Suprapubic skin (tissue), 4 donors: ENCODE results near the gene ADGRE1. TPM values are rescaled to one million over a fixed set of nuclear protein-coding genes. Genes with fewer than 3 reads are reported as not detected.

Experiments used
- DNase-seq, 2 donors: peaks; one replicate each; pipeline ENCODE4 v3.0.0-alpha.2; 2019; ENCODE audit warnings: low spot score in 2 of 2
- H3K27ac ChIP-seq: fragments of 200-600 bp; sonication (generic); one replicate; pipeline ENCODE4 v1.5.1; 2019
- H3K27me3 ChIP-seq: fragments of 200-600 bp; sonication (generic); one replicate; pipeline ENCODE4 v1.5.1; 2019
- H3K36me3 ChIP-seq: fragments of 200-600 bp; sonication (generic); one replicate; pipeline ENCODE4 v1.5.1; 2019
- H3K4me1 ChIP-seq: fragments of 200-600 bp; sonication (generic); one replicate; pipeline ENCODE4 v1.5.1; 2019
- H3K4me3 ChIP-seq: fragments of 200-600 bp; sonication (generic); one replicate; pipeline ENCODE4 v1.5.1; 2019; ENCODE audit warnings: mild to moderate bottlenecking
- H3K9me3 ChIP-seq: fragments of 200-600 bp; sonication (generic); one replicate; pipeline ENCODE4 v1.5.1; 2019
- CTCF ChIP-seq, 2 donors: fragments of 200-600 bp in 1 of 2; fragments of 450-650 bp in 1 of 2; sonication (generic) in 1 of 2; IDR thresholded peaks; one replicate each; pipeline ENCODE4 v1.5.1; 2016 to 2019; ENCODE audit warnings: antibody characterized with exemption in 2 of 2, mild to moderate bottlenecking in 1 of 2, moderate library complexity in 1 of 2
- EP300 ChIP-seq: sonication (generic); formaldehyde crosslinking; IDR thresholded peaks from one replicate; pipeline ENCODE4 v1.6.1; 2017; ENCODE audit warnings: antibody characterized with exemption
- POLR2A ChIP-seq, 2 donors: fragments of 450-650 bp; IDR thresholded peaks; one replicate each; pipeline ENCODE4 v1.6.1; 2017; ENCODE audit warnings: antibody characterized with exemption in 2 of 2, mild to moderate bottlenecking in 2 of 2, moderate library complexity in 2 of 2
- POLR2AphosphoS5 ChIP-seq, 3 donors: sonication (generic); formaldehyde crosslinking; IDR thresholded peaks; one replicate each; pipeline ENCODE4 v1.6.1; 2017; ENCODE audit warnings: antibody characterized with exemption in 3 of 3
- WGBS: methylation state at CpG from one replicate; pipeline ENCODE4 v1.1.5; 2018; 5-methylcytosine and 5-hydroxymethylcytosine counted together
- total RNA-seq, 4 donors: library from RNA; depleted of rRNA; stranded (reverse); fragments of >200 nt; gene quantifications; one replicate each; pipeline ENCODE4 v1.1.0, GENCODE V29; 2016

ADGRE1 gene
- total RNA-seq, 4 donors from 2014 or later: not detected

GRCh38 chr19:6935069-6935468 is 47.7 kb downstream of the ADGRE1 start:
- WGBS: 45% methylated on average over 3 of the region's 3 CpGs
- DNase-seq: no peak
- no peaks in the 10 kb centered on the region for H3K9me3 ChIP-seq
- no peak overlapping the region for H3K27ac ChIP-seq
- H3K4me3 ChIP-seq: no peak overlapping the region
- TF ChIP-seq EP300 (no peak), CTCF (IDR thresholded peaks at IDR 0.05) (no peak), POLR2AphosphoS5 (IDR thresholded peaks at IDR 0.05) (no peak), POLR2A (IDR thresholded peaks at IDR 0.05) (no peak)
- H3K27me3 ChIP-seq: no peaks in the 10 kb centered on the region
- H3K36me3 ChIP-seq: no peaks in the 10 kb centered on the region
- H3K4me1 ChIP-seq: no peaks in the 10 kb centered on the region

- H3K4me3 ChIP-seq: no peak overlapping the region
- H3K27ac ChIP-seq: no peak overlapping the region
- no peaks in the 10 kb centered on the region for H3K36me3 ChIP-seq
- no peak for DNase-seq
- H3K27me3 ChIP-seq: no peaks in the 10 kb centered on the region
- no peaks in the 10 kb centered on the region for H3K9me3 ChIP-seq
- 55% methylated on average over 5 of the region's 5 CpGs for WGBS
- H3K4me1 ChIP-seq: no peaks in the 10 kb centered on the region
- TF ChIP-seq POLR2A (IDR thresholded peaks at IDR 0.05) (no peak), POLR2AphosphoS5 (IDR thresholded peaks at IDR 0.05) (no peak), CTCF (IDR thresholded peaks at IDR 0.05) (no peak), EP300 (no peak)
Observed at GRCh38 chr19:6935618-6936017, 48.2 kb downstream of the ADGRE1 start.

- Histone ChIP-seq H3K9me3 (no peaks in the 10 kb centered on the region), H3K27me3 (no peaks in the 10 kb centered on the region), H3K36me3 (no peaks in the 10 kb centered on the region), H3K4me1 (no peaks in the 10 kb centered on the region), H3K27ac (no peak overlapping the region), H3K4me3 (no peak overlapping the region)
- 63% methylated on average over 3 of the region's 3 CpGs for WGBS
- no peak for DNase-seq
- no peak for TF ChIP-seq POLR2AphosphoS5 (IDR thresholded peaks at IDR 0.05)
- TF ChIP-seq POLR2A (IDR thresholded peaks at IDR 0.05): no peak
- TF ChIP-seq EP300: no peak
Observed at GRCh38 chr19:6945733-6946132, 58.4 kb downstream of the ADGRE1 start.

GRCh38 chr19:6947745-6948144 is 60.4 kb downstream of the ADGRE1 start:
- Histone ChIP-seq H3K4me1 (no peaks in the 10 kb centered on the region), H3K27ac (no peak overlapping the region), H3K9me3 (no peaks in the 10 kb centered on the region), H3K27me3 (peaks cover under 1% of the 10 kb centered on the region), H3K36me3 (no peaks in the 10 kb centered on the region), H3K4me3 (no peak overlapping the region)
- 29% methylated on average over 5 of the region's 5 CpGs for WGBS
- TF ChIP-seq POLR2AphosphoS5 (IDR thresholded peaks at IDR 0.05) (no peak), CTCF (IDR thresholded peaks at IDR 0.05) (no peak), POLR2A (IDR thresholded peaks at IDR 0.05) (no peak), EP300 (no peak)
- DNase-seq: no peak

- WGBS: 84% methylated on average over 2 of the region's 2 CpGs
- TF ChIP-seq CTCF (IDR thresholded peaks at IDR 0.05): no peak
- TF ChIP-seq POLR2A (IDR thresholded peaks at IDR 0.05): no peak
- no peak for TF ChIP-seq POLR2AphosphoS5 (IDR thresholded peaks at IDR 0.05)
- TF ChIP-seq EP300: no peak
- no peak overlapping the region for H3K27ac ChIP-seq
- no peak for DNase-seq
- H3K9me3 ChIP-seq: no peaks in the 10 kb centered on the region
- H3K27me3 ChIP-seq: peaks cover 4% of the 10 kb centered on the region
- no peak overlapping the region for H3K4me3 ChIP-seq
- no peaks in the 10 kb centered on the region for H3K4me1 ChIP-seq
- H3K36me3 ChIP-seq: no peaks in the 10 kb centered on the region
Observed at GRCh38 chr19:6948884-6949283, 61.5 kb downstream of the ADGRE1 start.

GRCh38 chr19:6952956-6953355 is 65.6 kb downstream of the ADGRE1 start:
- peaks cover 4% of the 10 kb centered on the region for H3K27me3 ChIP-seq
- WGBS: 85% methylated on average over 9 of the region's 9 CpGs
- H3K4me3 ChIP-seq: no peak overlapping the region
- H3K27ac ChIP-seq: no peak overlapping the region
- no peaks in the 10 kb centered on the region for H3K4me1 ChIP-seq
- no peak for DNase-seq
- H3K9me3 ChIP-seq: no peaks in the 10 kb centered on the region
- no peak for TF ChIP-seq EP300
- TF ChIP-seq POLR2A (IDR thresholded peaks at IDR 0.05): no peak
- no peak for TF ChIP-seq POLR2AphosphoS5 (IDR thresholded peaks at IDR 0.05)
- TF ChIP-seq CTCF (IDR thresholded peaks at IDR 0.05): no peak
- no peaks in the 10 kb centered on the region for H3K36me3 ChIP-seq
